Stromal cell of bone marrow (primary cell): ENCODE measurements around the gene TTLL8.

Experiments used
- DNase-seq: peaks from one replicate; pipeline ENCODE4 v3.0.0-alpha.2; 2012; ENCODE audit warnings: low read depth

Gene TTLL8

DNA sequence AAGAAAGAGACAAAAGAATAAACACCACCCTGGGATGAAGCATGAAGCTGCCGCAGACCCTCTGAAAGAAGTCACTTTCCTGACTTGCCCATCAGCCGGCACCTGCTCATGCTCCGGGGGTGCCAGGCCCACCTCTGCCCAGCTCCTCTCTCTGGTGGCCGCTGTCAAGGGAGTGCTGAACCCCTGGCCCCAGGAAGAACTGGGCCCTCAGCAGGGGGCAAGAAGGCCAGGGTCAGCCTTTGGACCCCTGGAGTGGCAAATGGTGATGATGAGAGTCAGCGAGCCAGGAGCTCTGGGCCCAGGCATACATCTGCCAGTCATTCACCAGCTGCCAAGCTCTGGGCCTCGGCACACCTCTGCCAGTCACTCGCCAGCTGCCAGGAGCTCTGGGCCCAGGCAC lies 17.4 kb downstream of the TTLL8 start:
- DNase-seq = no peak

DNA sequence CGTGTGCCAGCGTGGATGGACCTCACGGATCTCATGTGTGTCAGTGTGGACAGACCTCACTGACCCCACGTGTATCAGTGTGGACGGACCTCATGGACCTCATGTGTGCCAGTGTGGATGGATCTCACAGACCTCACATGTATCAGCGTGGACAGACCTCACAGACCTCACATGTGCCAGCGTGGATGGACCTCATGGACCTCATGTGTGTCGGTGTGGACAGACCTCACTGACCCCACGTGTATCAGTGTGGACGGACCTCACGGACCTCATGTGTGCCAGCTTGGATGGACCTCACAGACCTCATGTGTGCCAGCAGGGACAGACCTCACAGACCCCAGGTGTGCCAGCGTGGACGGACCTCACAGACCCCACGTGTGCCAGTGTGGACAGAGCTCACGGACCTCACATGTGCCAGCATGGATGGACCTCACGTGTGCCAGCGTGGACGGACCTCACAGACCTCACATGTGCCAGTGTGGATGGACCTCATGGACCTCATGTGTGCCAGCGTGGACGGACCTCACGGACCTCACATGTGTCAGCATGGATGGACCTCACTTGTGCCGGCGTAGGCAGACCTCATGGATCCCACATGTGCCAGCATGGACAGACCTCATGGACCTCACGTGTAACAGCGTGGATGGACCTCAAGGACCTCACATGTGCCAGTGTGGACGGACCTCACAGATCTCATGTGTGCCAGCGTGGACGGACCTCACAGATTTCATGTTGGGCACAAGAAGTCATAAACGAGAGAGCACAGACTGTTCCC lies 18.2 kb downstream of the TTLL8 start:
- DNase-seq = no peak

DNA sequence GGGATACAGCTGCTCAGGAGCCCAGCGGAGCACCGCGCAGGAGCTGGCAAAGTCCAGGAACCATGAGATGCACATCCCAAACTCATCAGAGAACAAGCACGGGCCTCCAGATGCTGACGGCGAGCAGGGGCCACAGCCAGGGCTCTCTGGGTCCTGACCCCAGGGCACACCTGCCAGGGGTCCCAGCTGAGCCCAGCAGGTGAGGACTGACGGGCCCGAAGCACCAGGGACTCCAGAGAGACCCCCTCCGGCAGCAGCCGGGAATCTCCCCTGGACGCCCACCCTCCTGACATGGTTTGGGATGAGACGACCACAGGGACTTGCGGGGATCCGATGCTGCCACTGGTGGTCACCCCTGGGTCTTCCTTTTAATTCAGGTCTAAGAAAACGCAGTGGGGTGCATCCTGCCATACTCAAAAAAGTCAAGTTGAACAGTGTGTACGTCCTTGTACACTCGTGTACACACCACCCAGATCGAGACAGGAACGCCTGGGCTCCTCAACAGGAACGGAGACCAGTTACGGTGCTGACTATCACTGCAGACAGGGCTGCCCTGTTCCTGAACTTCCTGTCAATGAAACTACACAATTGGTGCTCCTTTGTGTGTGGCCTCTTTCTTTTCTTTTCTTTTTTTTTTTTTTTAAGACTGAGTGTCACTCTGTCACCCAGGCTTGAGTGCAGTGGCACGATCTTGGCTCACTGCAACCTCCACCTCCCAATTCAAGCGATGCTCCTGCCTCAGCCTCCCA lies 21.9 kb downstream of the TTLL8 start:
- DNase-seq = no peak

DNA sequence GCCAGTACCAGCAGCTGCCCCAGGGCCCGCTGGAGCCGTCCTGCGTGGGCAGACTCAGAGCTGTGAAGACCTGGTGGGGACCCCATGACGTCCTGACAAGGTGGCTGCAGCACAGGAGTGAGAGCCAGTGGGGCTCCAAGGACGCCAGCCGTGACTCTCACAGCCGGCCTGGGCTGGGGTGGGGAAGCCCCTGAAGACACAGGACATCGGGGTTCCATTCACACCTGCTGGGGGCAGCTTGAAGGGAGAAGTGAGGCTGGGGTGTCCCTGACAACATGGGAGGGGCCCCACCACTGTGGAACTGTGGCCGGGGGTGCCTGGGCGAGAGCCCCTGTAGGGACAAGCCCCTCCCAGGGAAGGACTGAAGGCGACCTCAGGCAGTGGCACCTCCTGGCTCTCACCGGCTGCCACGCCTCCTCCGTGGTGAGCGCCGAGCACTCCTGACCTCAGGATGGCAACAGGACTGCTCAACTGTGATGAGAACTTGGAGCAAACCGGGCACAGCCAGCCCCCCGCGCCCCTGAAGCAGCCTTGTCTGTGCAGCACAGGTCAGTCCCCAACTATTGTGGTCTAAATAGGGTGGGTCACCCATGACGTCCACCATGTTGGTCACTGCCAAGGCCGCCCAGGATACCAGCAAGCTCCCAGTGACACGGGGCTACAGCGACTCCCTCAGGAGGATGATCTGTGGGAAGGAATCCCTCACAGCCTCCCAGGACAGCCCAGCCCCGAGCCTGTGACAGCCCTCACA lies 22.8 kb downstream of the TTLL8 start:
- DNase-seq = no peak

DNA sequence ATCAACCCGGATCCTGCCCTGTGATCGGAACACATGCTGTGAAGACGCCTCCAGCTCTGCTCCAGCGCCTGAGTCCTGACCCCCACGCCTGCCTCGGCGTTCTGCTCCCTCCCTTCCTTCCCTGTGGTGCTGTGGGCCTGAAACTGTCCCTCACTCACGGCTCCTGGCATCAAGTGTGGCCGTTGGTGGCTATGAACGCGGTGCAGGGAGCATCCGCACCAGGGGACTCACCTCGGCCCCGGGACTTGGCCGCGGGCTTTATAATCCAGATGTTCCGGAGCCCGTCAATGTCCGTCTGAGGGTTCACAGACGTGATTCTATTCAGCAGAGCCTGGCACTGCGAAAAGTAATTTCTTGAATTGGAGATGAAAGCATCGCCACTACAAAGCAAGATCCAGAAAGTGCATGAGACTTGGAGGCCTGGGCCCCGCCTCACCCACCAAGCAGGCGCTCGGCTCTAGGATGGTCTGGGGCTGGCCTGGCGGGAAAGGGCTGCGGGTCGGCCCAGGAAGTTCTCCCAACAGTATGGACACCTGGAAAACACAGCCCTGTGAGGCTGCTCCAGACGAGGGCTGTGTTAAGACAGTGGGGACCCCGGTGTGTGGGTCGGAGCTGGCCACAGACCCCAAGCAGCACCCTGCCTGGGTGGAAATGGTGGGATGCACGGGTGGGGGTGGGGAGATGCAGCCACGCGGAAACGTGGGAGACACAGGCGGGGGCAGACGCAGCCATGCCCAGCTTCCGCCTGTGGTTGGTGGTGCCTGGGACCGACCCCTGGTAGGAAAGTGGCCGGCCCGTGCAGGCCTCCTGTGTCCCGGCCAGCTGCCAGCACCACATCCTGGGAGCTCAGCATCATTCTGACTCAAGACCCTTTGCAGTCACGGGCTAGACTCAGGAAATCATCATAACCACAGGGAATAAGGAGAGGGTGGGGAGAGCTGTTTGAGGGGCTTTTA lies 23.7 kb downstream of the TTLL8 start:
- no peak for DNase-seq

DNA sequence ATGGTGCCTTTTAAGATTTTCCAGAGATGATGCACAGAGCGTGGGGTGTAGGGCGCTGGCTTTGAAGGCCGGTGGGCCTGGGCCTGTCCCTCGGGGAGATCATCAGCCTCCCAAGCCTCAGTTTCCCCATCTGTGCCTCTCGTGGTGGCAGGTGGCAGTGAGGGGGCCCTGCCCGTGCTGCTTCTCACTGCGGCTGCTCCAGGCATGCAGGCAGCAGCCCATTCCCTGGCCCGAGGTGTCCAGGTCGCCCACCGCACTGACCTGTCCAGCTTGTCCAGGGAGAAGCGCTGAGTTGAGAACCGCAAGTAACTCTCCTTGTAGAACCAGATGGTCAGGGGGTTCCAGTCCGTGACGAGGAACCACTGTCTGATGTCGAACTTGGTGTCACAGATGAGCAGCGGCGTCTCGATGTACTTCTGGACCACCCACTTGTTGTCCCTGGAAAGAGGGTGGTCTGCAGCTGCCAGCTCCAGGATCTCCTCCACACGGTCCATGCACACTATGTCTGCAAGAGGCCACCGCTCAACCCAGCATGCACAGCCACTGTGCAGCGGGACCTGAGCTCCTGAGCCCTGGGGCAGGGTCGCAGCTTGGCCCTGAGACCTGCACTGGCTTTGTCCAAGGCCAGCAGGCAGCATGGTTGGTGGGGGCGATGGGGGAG lies 25.0 kb downstream of the TTLL8 start:
- DNase-seq = no peak

DNA sequence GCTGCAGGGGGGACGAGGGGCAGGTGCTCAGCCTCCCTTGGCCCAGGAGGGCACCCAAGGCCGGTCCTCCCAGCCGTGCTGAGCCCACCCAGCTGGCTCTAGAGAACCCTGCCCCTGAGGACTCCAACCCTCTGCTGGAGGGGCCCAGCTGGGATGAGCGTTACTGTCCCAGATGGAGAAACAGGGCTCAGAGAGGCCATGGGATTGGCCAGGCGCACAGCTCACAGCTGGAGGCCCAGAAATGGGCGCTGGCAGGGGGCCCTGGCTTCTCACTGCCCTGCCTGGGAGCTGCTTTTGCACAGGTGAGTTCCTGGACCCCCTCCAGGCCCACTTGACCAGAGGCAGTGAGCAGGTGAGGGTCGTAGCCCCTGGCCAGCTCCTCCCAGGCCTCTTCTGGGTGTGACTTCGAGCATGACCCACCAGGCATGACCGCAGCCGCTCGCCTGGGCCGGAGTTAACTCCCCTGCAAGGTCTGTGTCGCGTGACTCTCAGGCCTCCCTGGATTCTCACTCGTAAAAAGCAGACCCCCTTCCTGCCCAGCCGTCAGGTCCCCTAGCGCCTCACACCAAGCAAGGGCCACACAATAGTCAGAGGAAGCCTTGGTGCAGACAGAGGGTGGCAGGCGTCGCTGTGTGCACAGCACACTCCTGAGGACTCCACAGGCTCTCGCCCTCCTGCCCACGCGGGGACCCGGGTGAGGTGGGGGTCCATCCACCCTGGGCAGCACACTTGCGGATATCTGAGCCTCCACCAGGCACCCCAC lies 25.8 kb downstream of the TTLL8 start:
- no peak for DNase-seq

DNA sequence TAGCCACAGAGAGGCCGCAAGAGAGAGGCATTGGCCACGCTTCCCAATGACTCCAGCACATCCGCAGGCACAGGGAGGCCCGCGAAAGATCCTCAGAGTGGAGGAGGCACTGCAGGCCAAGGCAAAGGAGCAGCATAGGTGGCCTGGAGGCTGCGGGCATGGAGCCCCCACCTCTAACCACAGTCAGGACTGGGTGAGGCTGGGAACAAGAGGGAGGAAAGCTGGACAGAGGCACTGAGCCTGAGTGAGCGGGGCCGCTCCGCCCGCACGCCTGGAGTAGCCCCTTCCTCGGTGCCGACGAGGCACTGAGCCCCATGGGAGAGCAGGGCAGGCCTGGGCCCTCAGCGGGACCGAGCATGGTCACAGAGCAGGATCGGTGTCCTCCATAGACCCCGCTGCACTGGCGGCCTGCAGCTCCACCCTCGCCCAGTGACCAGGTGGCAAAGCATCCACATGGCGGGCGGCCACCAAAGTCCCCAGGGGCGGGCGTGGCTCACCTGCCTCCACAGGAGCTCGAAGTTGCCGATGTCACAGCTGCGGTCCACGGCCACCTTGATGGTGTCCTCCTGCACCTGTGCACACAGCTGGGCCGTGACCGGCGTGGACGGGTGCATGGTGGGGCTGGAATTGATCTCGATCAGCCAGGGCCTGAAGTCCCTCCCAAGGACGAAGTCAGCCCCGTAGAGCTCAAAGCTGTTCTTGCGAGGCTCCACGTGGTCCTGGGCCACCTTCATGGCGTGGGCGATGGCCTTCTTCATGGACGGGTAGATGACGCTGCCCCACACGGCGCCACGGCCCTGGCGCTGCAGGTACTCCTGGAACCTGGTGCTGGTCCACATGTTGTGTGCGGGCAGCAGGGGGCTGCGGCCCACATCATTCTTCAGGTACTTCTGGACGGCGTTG lies 26.7 kb downstream of the TTLL8 start:
- DNase-seq = no peak

DNA sequence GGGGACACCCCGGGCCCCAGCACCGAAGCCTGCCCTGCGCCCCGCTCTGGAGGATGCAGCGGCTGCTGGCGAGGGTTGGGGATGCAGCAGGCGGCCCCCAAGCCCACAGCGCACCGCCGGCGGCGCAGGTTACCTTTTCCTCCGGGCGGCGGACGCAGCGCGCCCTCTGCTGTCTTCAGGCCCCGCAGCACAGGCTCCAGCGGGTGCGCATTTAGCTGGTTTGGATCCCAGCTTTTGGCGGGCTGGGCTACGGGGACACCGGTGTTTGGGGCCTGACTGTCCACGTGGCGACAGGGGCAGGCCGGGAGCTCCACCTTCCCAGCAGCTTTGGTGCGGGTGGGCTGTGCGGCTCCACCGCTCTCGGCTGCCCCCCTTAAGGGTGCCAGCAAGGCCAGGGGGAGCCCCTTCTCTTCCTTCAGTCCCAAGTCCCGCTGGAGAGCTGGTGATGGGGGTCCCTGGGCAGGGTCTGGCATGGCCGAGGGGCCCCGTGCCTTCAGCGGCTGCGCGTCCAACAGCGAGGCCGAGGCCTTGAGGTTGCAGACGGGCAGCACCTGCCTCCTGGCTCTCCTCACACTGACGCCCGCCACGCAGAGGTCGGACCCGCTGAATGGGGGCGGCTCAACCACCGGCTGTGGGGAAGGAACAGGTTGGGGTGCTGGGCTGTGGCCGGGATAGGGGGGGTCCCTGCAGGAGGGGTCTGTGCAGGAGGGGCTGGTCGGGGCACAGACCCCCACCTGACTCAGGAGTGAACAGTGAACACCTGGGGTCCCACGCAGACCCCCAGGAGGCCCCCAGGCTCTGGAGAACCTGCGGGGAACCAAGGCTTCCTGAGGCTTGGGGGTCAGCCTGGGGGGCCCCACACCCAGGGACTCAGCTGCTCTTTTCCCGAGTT lies 27.6 kb downstream of the TTLL8 start:
- peak; percentile 24 for DNase-seq

DNA sequence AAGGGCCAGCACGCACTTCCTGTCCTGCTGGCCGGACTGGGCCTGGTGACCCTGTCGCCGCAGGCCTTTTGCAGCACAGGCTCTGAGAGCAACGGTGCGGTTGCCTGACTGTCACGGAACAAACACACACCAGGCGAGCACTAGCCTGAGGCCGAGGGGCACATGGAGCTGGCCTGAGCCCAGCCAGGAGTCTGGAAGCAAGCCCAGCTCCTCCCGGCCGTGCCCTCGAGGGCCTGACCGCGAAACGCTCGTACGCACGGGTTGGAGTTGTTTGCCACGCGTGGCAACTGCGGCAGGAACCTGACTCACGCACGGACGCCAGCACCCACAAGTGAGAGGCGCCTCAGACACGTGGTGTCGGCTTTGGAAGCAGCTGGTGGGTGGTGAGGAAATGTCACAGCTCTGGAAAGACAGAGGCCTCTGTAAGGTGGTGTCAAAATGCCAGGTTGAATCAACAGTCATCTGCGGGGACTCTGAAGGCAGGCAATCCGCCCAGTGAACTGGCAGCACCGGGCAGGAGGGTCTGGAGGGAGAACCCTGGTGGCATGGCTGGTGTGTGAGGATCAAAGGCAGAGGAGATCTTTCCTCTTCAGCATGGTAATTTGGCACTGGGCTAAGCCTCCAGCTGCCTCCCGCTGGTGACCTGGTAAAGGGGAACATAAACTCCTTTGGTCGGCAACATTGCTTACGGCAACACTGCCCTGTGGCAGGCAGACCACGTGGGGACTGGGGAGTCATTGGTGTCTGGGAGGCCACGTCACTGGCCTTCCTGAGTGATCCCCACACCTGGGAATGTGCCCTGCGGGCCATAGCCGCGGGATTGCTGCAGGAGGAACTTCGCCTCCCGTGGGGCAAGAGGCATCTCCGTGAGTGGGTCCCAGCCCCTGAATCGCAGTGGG lies 30.2 kb downstream of the TTLL8 start:
- DNase-seq = peak; percentile 2

DNA sequence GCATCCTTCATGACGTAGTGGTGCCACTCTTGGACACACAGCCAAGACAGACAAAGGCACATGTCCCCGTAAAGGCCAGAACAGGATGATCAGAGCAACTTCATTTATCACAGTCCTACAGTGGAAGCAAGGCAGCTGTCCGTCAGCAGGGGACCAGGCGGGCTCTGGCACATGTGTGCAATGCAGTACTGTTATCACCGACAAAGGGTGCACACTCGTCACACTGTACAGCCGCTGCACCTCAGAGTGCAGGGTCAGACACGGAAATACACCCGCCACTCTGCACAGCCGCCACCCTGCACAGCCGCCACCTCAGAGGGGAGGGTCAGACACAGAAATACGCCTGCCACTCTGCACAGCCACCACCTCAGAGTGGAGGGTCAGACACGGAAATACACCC lies 32.1 kb downstream of the TTLL8 start:
- DNase-seq = no peak

DNA sequence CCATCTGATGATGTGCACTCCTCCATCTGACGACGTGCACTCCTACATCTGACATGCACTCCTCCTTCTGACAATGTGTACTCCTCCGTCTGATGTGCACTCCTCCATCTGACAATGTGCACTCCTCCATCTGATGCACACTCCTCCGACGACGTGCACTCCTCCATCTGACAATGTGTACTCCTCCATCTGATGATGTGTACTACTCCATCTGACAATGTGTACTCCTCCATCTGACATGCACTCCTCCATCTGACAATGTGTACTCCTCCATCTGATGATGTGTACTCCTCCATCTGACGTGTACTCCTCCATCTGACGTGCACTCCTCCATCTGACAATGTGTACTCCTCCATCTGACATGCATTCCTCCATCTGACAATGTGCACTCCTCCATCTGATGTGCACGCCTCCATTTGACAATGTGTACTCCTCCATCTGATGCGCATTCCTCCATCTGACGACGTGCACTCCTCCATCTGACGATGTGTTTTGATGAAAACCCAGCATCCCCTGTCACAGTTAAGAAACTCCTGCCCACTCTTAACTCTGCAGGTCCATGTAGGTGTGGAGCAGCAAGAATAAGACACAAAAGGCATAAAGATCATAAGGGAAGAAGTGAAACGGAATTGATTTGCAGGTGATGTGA lies 35.8 kb downstream of the TTLL8 start:
- no peak for DNase-seq

DNA sequence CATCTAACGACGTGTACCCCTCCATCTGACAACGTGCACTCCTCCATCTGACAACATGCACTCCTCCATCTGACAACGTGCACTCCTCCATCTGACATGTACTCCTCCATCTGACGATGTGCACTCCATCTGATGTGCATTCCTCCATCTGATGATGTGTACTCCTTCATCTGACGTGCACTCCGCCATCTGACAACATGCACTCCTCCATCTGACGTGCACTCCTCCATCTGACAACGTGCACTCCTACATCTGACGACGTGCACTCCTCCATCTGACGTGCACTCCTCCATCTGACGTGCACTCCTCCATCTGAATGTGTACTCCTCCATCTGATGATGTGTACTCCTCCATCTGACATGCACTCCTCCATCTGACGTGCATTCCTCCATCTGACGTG lies 37.5 kb downstream of the TTLL8 start:
- DNase-seq = no peak

DNA sequence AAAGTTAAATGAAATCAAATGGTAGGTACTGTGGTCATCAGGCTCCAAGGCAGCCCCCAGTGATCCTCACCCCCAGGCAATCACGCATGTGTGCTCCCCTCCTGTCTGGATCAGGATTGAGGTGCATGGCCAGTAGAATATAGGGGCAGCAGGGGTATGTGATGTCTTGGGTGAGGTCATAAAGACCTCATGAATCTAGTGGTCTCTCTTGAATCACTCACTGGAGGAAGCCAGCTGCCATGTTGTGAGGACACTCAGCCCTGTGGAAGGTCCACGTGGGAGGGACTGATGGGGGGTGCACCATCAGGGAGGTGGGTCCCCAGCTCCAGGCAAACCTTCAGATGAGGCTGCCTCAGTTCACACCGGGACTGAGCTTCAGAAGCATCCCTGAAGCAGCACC lies 38.8 kb downstream of the TTLL8 start:
- no peak for DNase-seq

DNA sequence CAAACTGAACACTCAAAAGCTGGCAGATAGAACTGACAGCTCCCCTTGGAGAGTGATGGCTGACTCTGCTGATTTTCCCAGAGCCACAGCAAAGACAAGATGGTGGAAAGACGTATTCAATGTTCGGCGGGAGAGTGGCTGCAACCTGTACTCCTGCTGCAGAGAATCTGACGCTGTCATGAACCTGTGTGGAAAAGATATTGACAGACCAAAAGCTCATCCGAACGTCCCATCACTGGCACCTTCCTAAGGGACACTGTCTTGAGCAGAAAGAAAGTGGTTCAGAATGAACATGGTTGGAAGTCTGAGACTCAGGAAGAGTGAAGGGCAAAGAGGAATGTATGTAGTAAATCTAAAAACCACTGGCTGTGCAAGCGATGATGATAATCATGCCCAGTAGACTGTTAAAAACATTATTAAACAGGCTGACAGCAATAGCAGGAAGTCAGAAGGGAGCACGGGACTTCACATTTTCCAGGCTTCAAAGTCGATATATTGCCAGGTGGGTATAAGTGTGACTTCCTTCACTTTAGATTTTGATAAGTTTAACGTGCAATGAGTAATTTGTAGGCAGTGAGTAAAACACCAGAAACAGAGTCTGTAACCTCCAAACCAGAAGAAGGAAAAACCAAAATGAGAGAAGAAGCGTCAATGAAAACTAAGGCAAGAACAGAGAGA lies 39.4 kb downstream of the TTLL8 start:
- DNase-seq = no peak

DNA sequence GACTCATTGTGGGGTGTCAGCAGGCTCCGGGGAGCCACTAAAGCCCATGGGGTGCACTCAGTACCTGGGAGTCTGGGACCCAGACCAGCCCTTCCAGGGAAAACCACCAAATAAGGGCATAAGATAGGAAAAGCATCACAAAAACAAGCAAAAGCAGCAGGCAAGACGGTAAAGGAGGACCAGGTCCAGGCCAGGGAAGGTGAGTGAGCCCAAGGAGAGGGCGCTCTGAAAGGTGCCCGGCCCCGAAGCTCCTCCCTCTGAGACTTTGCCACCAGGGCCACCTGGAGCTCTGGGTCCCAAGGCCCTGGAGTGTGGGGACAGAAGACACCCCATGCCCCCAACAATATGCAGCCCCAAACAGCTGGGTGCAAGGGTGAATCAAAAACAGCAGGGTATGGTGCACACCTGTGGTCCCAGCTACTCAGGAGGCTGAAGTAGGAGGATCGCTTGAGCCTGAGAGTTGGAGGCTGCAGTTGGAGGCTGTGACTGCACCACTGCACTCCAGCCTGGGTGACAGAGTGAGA lies 40.3 kb downstream of the TTLL8 start:
- DNase-seq = no peak
